ENCODE results near the gene SMIM44.

Gene SMIM44

GRCh38 chr19:3480383-3481091 is 2.7 kb downstream of the SMIM44 start, which contains the start of gene SMIM24:
TSS of gene SMIM24 (minus strand) at chr19:3480525. CDS start at chr19:3480463, 62 bp downstream.
- H3K4me3 ChIP-seq (ENCODE audit: low read depth, low read length): no peak within 1 kb of the TSS
- H3K36me3 ChIP-seq (ENCODE audit: control insufficient read depth, insufficient read depth, low read length): no peaks in the 10 kb centered on the region
- H3K9me3 ChIP-seq (ENCODE audit: control insufficient read depth, insufficient read depth, low read length): no peaks in the 10 kb centered on the region
- no peak within 1 kb of the TSS for H3K27ac ChIP-seq (ENCODE audit: low read depth, low read length)
- no peak within 1 kb of the TSS for H3K9ac ChIP-seq (ENCODE audit: low read depth, low read length)
- no peaks in the 10 kb centered on the region for H3K4me1 ChIP-seq (ENCODE audit: control insufficient read depth, insufficient read depth, low read length)
- peaks cover 5% of the 10 kb centered on the region; the same call in 1 of the 2 replicates for H3K27me3 ChIP-seq (ENCODE audit: control insufficient read depth, insufficient read depth, low read length)

GRCh38 chr19:3479834-3480215 is 3.4 kb downstream of the SMIM44 start:
- H3K4me3 ChIP-seq (ENCODE audit: low read depth, low read length): no peak overlapping the region

GRCh38 chr19:3479177-3479833 is 3.9 kb downstream of the SMIM44 start:
- H3K4me1 ChIP-seq (ENCODE audit: control insufficient read depth, insufficient read depth, low read length): no peaks in the 10 kb centered on the region
- H3K27ac ChIP-seq (ENCODE audit: low read depth, low read length): no peak overlapping the region
- no peaks in the 10 kb centered on the region for H3K36me3 ChIP-seq (ENCODE audit: control insufficient read depth, insufficient read depth, low read length)
- no peak overlapping the region for H3K9ac ChIP-seq (ENCODE audit: low read depth, low read length)
- no peaks in the 10 kb centered on the region for H3K9me3 ChIP-seq (ENCODE audit: control insufficient read depth, insufficient read depth, low read length)
- no peak overlapping the region; the same call in 1 of the 2 replicates for H3K4me3 ChIP-seq (ENCODE audit: low read depth, low read length)
- H3K27me3 ChIP-seq (ENCODE audit: control insufficient read depth, insufficient read depth, low read length): peaks cover 5% of the 10 kb centered on the region; the same call in 1 of the 2 replicates

More at GRCh38 chr19:3479834-3480215, 3.4 kb downstream of the SMIM44 start:
- no peaks in the 10 kb centered on the region for H3K36me3 ChIP-seq (ENCODE audit: control insufficient read depth, insufficient read depth, low read length)
- H3K9me3 ChIP-seq (ENCODE audit: control insufficient read depth, insufficient read depth, low read length): no peaks in the 10 kb centered on the region
- H3K27ac ChIP-seq (ENCODE audit: low read depth, low read length): no peak overlapping the region
- H3K4me1 ChIP-seq (ENCODE audit: control insufficient read depth, insufficient read depth, low read length): no peaks in the 10 kb centered on the region
- peaks cover 5% of the 10 kb centered on the region; the same call in 1 of the 2 replicates for H3K27me3 ChIP-seq (ENCODE audit: control insufficient read depth, insufficient read depth, low read length)
- no peak overlapping the region for H3K9ac ChIP-seq (ENCODE audit: low read depth, low read length)

DNA sequence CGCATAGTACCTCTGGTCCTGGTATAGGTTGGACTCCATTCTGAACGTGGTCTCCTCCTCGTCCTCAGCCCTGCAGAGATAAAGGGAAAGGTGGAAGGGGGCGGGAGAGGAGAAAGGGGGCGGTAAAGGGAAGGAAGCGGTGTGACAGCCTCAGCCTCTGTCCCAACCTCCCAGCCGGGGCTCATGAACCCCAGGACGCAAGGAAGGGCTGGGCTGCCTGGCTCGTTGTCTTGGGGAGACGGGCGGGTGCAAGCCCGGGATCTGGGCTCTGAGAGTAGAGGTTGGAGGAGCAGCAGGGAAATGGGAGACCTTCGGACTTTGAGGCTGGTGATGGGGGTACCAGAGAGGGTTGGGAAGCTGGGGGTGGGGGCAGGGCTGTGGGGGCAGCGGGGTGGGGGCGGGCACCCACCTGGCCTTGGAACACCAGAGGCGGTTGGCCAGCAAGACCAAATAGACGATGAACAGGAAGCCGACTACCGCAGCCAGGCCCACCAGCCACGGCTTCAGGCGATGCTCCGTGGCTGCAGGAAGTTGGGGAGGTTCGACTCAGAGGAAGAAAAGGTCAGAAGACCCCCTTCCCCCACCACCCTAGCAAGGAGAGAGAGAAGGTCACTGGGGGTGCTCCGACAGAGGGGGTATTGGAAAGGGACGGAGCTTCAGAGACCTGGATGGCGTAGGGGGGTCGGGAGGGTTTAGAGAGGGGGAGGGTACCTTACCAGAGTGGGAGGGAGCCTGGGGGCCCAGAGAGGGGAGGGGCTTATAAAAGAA is 4.6 kb downstream of the SMIM44 start:
- Histone ChIP-seq H3K36me3 (ENCODE audit: control insufficient read depth, insufficient read depth, low read length) (no peaks in the 10 kb centered on the region), H3K4me1 (ENCODE audit: control insufficient read depth, insufficient read depth, low read length) (no peaks in the 10 kb centered on the region), H3K9me3 (ENCODE audit: control insufficient read depth, insufficient read depth, low read length) (no peaks in the 10 kb centered on the region), H3K9ac (ENCODE audit: low read depth, low read length) (no peak overlapping the region), H3K4me3 (ENCODE audit: low read depth, low read length) (no peak overlapping the region; the same call in 1 of the 2 replicates), H3K27ac (ENCODE audit: low read depth, low read length) (no peak overlapping the region), H3K27me3 (ENCODE audit: control insufficient read depth, insufficient read depth, low read length) (peaks cover 5% of the 10 kb centered on the region; the same call in 1 of the 2 replicates)

- H3K36me3 ChIP-seq (ENCODE audit: control insufficient read depth, insufficient read depth, low read length): no peaks in the 10 kb centered on the region
- no peak overlapping the region for H3K4me3 ChIP-seq (ENCODE audit: low read depth, low read length)
- H3K27me3 ChIP-seq (ENCODE audit: control insufficient read depth, insufficient read depth, low read length): peaks cover 5% of the 10 kb centered on the region; the same call in 1 of the 2 replicates
- no peaks in the 10 kb centered on the region for H3K9me3 ChIP-seq (ENCODE audit: control insufficient read depth, insufficient read depth, low read length)
- H3K4me1 ChIP-seq (ENCODE audit: control insufficient read depth, insufficient read depth, low read length): no peaks in the 10 kb centered on the region
- no peak overlapping the region for H3K9ac ChIP-seq (ENCODE audit: low read depth, low read length)
- H3K27ac ChIP-seq (ENCODE audit: low read depth, low read length): no peak overlapping the region
Measured at GRCh38 chr19:3477951-3478350, 5.3 kb downstream of the SMIM44 start.

GRCh38 chr19:3477506-3477905 is 5.7 kb downstream of the SMIM44 start:
- Histone ChIP-seq H3K4me1 (ENCODE audit: control insufficient read depth, insufficient read depth, low read length) (no peaks in the 10 kb centered on the region), H3K4me3 (ENCODE audit: low read depth, low read length) (no peak overlapping the region), H3K27ac (ENCODE audit: low read depth, low read length) (no peak overlapping the region), H3K27me3 (ENCODE audit: control insufficient read depth, insufficient read depth, low read length) (peaks cover 5% of the 10 kb centered on the region; the same call in 1 of the 2 replicates), H3K9ac (ENCODE audit: low read depth, low read length) (no peak overlapping the region), H3K9me3 (ENCODE audit: control insufficient read depth, insufficient read depth, low read length) (no peaks in the 10 kb centered on the region), H3K36me3 (ENCODE audit: control insufficient read depth, insufficient read depth, low read length) (no peaks in the 10 kb centered on the region)

- H3K4me3 ChIP-seq (ENCODE audit: low read depth, low read length): no peak overlapping the region
- H3K9ac ChIP-seq (ENCODE audit: low read depth, low read length): no peak overlapping the region
- H3K9me3 ChIP-seq (ENCODE audit: control insufficient read depth, insufficient read depth, low read length): no peaks in the 10 kb centered on the region
Measured at GRCh38 chr19:3476830-3477229, 6.4 kb downstream of the SMIM44 start.

DNA sequence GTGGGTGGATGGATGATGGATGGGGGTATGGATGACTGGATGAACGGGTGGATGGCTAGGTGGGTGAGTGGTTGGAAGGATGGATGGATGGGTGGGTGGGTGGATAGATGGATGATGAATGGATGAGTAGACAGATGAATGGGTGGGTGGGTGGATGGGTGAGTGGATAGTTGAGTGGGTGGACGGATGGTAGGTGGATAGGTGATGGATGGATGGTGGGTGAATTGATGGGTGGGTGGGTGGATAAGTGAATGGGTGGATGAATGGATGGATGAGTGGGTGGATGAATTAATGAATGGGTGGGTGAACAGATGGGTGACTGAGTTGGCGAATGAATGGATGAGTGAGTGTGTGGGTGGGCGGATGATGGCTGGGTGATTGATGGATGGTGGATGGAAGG is 7.8 kb downstream of the SMIM44 start:
- no peak overlapping the region for H3K4me3 ChIP-seq (ENCODE audit: low read depth, low read length)
- H3K4me1 ChIP-seq (ENCODE audit: control insufficient read depth, insufficient read depth, low read length): no peaks in the 10 kb centered on the region
- H3K36me3 ChIP-seq (ENCODE audit: control insufficient read depth, insufficient read depth, low read length): no peaks in the 10 kb centered on the region
- no peak overlapping the region for H3K9ac ChIP-seq (ENCODE audit: low read depth, low read length)
- H3K27me3 ChIP-seq (ENCODE audit: control insufficient read depth, insufficient read depth, low read length): peaks cover 5% of the 10 kb centered on the region; the same call in 1 of the 2 replicates
- H3K27ac ChIP-seq (ENCODE audit: low read depth, low read length): no peak overlapping the region
- no peaks in the 10 kb centered on the region for H3K9me3 ChIP-seq (ENCODE audit: control insufficient read depth, insufficient read depth, low read length)

More at GRCh38 chr19:3476830-3477229, 6.4 kb downstream of the SMIM44 start:
- no peak overlapping the region for H3K27ac ChIP-seq (ENCODE audit: low read depth, low read length)
- H3K36me3 ChIP-seq (ENCODE audit: control insufficient read depth, insufficient read depth, low read length): no peaks in the 10 kb centered on the region
- no peaks in the 10 kb centered on the region for H3K4me1 ChIP-seq (ENCODE audit: control insufficient read depth, insufficient read depth, low read length)
- H3K27me3 ChIP-seq (ENCODE audit: control insufficient read depth, insufficient read depth, low read length): peaks cover 5% of the 10 kb centered on the region; the same call in 1 of the 2 replicates

- Histone ChIP-seq H3K9me3 (ENCODE audit: control insufficient read depth, insufficient read depth, low read length) (no peaks in the 10 kb centered on the region), H3K4me1 (ENCODE audit: control insufficient read depth, insufficient read depth, low read length) (no peaks in the 10 kb centered on the region), H3K4me3 (ENCODE audit: low read depth, low read length) (no peak overlapping the region), H3K27ac (ENCODE audit: low read depth, low read length) (no peak overlapping the region), H3K36me3 (ENCODE audit: control insufficient read depth, insufficient read depth, low read length) (no peaks in the 10 kb centered on the region), H3K9ac (ENCODE audit: low read depth, low read length) (no peak overlapping the region), H3K27me3 (ENCODE audit: control insufficient read depth, insufficient read depth, low read length) (peaks cover 9% of the 10 kb centered on the region)
Measured at GRCh38 chr19:3474614-3475013, 8.6 kb downstream of the SMIM44 start.

DNA sequence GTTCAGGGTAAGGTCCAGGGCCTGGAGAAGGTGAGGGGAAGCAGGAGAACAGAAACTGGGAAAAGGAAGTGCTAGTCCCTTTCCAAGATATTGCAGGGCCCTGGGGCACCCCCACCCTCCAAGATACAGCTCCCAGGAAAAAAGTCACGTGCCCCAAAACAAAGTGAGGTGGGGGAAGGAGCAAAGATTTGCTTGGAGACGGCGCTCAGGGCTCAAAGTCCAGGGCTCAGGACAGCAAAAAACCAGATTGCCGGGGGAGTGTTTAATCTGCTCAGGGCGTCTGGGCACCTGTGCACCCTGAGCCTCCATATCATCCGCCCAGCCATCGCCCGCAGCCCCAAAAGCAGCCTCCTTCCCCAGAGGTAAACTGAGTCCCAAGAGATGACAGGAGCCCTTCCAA is 9.2 kb downstream of the SMIM44 start:
- Histone ChIP-seq H3K27me3 (ENCODE audit: control insufficient read depth, insufficient read depth, low read length) (peaks cover 13% of the 10 kb centered on the region), H3K36me3 (ENCODE audit: control insufficient read depth, insufficient read depth, low read length) (no peaks in the 10 kb centered on the region), H3K4me3 (ENCODE audit: low read depth, low read length) (no peak overlapping the region), H3K27ac (ENCODE audit: low read depth, low read length) (no peak overlapping the region), H3K9me3 (ENCODE audit: control insufficient read depth, insufficient read depth, low read length) (no peaks in the 10 kb centered on the region), H3K4me1 (ENCODE audit: control insufficient read depth, insufficient read depth, low read length) (no peaks in the 10 kb centered on the region), H3K9ac (ENCODE audit: low read depth, low read length) (no peak overlapping the region)
